ENCODE data around the gene ITPRID1.

- TF ChIP-seq POLR2AphosphoS5 (IDR thresholded peaks at IDR 0.05; ENCODE audit: low read depth, low read length), result no peak
- TF ChIP-seq REST (IDR thresholded peaks at IDR 0.05; ENCODE audit: insufficient read depth in 1 of 2, low read depth in 2 of 2, low read length in 1 of 2), result no peak
- TF ChIP-seq, protein P1, sequence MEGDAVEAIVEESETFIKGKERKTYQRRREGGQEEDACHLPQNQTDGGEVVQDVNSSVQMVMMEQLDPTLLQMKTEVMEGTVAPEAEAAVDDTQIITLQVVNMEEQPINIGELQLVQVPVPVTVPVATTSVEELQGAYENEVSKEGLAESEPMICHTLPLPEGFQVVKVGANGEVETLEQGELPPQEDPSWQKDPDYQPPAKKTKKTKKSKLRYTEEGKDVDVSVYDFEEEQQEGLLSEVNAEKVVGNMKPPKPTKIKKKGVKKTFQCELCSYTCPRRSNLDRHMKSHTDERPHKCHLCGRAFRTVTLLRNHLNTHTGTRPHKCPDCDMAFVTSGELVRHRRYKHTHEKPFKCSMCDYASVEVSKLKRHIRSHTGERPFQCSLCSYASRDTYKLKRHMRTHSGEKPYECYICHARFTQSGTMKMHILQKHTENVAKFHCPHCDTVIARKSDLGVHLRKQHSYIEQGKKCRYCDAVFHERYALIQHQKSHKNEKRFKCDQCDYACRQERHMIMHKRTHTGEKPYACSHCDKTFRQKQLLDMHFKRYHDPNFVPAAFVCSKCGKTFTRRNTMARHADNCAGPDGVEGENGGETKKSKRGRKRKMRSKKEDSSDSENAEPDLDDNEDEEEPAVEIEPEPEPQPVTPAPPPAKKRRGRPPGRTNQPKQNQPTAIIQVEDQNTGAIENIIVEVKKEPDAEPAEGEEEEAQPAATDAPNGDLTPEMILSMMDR (IDR thresholded peaks at IDR 0.05), result no peak
- TF ChIP-seq SIN3A (IDR thresholded peaks at IDR 0.05; ENCODE audit: borderline replicate concordance, insufficient read depth, low read depth, low read length), result no peak
- no peak for TF ChIP-seq TCF7L2 (IDR thresholded peaks at IDR 0.05; ENCODE audit: low read depth, low read length)
These were observed 19.5 kb upstream of the ITPRID1 start for GRCh38 chr7:31494421-31494820.
